HG03060 (cell line): ENCODE results near the gene UBE2H.
A peak's percentile ranks its signal among the peaks of the same experiment; 100 is the strongest.
"Not testable (repeated sequence)": the region's sequence is repeated elsewhere in the genome, so short reads cannot be mapped to it uniquely, and the experiment has no call there.

Experiments used
- ATAC-seq: cut with Tn5 transposase; IDR thresholded peaks from one replicate; pipeline ENCODE4 v1.9.1; 2021; ENCODE audit warnings: low read depth, moderate number of reproducible peaks; ENCODE audit not compliant: unreplicated experiment

UBE2H gene

DNA sequence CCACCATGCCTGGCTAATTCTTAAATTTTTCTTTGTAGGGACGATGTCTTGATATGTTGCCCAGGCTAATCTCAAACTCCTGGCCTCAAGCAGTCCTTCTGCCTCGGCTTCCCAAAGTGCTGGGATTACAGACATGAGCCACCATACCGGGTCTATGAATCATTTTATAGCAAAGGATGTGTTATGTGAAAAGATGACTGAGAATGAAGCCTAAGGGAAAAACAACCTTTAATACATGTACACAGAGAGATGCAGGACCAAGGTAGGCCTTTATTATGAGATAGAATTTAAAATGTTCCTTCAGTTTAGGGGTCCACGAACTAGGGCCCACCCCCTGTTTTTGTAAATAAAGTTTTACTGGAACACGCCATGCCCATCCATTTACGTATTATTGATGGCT, 41.0 kb downstream of the UBE2H start:
- no peak for ATAC-seq

DNA sequence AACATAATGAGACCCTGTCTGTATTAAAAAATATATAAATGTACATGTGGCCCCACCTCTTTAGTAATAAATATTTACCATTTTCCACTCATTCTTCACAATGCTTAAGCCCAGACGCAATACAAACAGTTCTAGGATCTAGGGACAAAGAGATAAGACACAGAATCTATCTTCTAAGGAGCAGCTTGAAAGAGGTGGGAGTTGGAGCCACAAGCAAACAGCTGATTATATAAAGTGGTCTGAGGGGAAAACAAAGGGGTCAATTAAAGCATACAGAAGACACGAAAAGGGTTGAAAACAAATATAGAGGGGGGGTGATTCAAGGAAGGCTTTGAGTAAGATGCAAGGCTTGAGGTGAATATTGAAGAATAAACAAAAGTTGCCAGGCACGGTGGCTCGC, 43.1 kb downstream of the UBE2H start:
- ATAC-seq, result no peak

DNA sequence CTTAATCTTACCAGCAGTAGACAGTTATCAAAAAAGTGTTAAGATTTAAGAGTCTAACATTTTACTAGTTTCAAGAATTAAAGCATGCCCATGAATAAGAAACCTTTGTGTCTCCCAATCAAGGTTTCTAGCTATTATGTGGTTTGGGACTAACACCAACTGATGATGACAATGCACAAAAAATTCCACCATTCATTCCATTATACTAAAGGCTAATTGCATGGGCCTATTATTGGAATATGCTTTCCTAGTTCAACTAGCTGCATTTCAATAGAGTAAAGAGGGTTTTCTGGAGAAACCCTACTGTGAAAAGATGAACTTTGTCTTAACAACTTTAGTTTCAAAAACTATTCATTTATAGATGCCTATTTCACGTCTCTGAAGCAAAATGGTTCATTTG, 44.6 kb downstream of the UBE2H start:
- ATAC-seq, result no peak

DNA sequence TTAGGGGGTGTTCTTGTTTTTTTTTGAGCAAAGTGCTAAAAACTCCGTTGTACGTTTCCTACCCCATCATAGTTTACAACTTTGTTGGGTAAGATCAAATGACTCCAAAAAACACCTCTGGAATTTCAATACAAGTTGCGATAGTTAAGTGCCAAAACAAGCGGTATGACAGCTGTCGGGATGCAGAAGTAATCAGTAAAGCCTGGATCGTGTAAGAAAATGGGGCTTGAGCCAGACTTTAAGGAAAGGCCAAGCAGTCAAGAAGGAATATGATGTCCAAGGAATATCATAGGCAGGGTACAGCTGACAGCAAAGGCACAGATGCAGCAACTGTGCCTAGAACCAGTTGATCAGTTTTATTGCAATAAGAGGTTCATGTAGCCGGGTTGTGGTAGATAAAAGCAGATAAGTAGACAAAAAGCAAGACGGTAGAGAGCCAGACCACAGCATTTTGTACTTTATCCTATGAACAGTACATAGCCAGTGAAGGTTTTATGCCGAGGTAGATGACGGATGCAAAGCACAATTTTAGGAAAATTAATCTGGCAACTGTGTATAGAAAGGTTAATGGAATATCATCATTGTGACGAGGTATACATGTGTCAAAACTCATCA, 45.5 kb downstream of the UBE2H start:
- ATAC-seq, result no peak

DNA sequence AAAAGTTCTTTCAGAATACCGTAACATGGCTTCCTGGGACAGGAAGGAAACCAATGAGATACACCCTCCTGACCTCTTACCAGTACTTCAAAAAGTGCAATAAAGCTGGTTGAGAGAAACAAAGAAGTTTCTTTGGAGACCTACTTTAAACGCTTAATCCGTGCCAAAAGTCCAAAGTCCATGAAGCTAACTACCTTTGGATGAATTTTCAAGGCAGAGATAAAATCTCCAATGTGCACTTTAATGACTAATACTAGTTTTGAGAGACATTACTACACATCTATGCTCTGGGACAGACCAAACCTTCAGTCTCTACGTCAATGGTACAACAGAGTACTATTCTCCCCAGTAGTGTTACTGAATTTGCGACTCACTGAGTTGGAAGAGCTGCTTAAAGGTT, 46.1 kb downstream of the UBE2H start:
- ATAC-seq, result no peak

DNA sequence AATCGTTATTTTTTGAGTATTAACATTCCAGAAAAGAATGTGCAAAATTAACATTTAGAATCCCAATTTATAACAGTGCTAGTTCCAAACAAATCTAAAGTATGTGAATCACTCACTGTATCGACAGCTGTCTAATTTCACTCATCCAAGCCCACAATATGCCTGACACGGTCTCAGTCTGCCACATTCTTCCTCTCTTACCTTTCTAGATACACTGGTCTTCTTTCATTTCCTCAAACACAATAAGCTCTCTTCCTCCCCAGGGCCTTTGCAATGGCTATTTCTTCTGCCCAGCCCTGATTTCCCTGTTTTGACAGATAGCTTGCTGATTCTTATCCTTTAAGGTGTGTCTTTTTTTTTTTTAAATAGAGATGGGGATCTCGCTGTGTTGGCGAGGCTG, 48.8 kb downstream of the UBE2H start:
- peak; percentile 49 for ATAC-seq

DNA sequence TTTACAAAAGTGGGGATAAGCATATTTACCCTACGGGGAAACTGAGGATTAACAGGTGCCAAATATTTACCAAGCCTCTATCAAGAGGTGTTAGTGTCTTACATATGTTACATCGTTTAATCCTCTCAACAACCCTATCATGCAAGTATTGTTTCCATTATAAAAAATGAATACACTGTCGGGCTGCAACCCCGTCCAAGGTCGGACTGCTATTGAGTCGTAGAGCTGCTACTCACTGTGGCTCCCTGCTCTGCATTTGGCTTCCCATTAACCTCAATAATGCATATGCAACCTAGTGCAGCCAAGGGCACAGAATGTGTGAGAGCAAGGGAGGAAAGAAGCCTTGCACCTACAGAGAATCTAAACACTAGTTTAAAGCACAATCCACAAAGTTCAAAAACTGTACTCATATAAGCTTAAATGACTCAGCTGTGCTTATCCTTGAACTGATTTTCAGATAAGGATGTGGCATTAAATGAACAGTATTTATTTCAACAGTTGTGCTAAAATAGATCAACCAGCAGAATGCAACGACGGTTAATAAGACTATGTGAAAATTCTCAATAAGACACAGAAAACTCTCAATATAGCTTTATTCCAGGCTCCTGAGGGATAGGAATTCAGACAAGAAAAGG, 49.9 kb downstream of the UBE2H start:
- ATAC-seq, result no peak

DNA sequence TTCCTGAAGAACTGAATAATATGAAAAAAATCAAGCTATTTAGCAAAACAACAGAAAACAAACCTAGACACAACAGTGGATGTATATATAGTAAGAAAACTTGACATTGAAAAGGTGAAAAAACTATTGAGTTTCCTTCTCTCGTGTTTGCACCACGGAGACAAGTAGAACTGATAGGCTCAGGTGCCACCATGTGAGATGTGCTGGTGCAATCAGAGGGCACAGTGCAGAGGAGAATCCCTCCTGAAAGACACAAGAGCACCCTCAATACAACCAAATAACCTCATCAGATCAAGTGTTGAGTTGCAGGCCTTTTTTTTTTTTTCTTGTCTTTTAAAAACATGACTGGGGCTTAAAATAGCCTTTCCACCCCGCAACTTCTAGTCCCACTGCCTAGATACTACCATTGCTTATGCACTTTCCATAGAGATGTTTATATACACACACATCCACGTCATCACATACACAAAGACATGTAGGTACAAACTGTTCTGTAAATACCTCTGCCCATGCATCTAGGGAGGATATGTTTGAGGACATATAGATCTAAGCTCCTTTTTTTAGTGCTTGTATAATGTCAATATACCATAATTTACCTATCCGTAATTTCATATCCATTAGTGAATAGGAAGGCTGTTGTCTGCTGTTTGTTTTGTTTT, 54.1 kb downstream of the UBE2H start:
- no peak for ATAC-seq

DNA sequence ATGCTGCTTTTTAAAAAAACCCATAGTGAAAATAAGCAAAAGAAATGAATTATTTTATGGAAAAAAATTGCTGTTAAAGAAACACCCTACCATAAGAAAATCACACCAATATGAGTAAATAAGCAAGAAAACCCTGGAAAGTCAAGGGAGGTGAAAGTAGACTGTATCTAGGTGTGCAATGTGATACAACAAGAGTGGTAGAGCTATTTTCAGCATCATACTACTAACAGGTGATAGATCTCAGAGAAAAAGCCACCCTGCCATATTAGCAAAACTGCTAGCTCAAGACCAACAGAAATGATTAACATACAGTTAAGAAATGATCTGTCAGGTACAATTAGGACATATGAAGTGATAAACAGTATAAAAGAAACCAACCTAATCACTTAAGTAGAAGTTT, 54.8 kb downstream of the UBE2H start:
- no peak for ATAC-seq

DNA sequence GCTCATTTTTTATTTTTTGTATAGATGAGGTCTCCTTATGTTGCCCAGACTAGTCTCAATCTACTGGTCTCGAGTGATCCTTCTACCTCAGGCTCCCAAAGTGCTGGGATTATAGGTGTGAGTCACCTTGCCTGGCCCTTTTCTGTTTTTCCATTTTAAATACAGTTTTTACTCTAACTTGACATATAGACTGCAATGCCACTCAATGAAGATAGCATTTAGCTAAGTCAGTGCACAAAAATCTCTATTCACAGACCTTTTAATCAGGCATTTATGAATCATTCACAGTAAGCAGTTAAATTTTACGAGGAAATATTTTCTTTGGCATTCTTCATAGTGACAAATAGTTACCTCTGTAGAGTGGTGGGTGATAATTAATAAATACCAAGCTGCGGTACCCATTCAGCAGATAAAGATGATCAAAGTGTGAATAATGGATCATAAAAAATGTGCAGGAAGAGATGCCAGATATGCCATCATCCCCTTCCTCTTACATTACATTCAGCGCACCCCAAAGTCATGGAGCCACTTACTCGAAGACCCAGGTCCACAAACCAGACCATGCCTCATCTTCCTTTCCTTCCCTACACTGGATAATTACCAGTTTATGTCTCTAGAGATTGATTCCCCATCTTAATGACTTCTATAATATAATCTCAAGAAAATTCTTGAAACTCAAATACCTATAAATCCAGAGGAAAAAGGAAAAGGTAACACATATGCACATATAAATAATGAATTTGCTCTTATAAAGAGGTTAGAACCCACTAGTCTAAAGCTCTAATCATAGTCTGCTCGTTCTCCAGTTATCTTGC, 56.0 kb downstream of the UBE2H start:
- ATAC-seq, result no peak

DNA sequence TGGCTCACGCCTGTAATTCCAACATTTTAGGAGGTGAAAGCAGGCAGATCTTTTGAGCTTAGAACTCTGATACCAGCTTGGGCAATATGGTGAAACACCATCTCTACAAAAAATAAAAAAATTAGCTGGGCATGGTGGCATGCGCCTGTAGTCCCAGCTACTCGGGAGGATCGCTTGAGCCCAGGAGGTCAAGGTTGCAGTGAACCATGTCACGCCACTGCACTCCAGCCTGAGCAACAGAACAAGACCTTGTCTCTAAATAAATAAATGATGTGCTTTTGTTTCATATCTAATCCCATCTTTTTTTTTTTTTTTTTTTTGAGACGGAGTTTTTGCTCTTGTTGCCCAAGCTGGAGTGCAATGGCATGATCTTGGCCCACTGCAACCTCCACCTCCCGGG, 58.6 kb downstream of the UBE2H start:
- not testable (repeated sequence) for ATAC-seq

DNA sequence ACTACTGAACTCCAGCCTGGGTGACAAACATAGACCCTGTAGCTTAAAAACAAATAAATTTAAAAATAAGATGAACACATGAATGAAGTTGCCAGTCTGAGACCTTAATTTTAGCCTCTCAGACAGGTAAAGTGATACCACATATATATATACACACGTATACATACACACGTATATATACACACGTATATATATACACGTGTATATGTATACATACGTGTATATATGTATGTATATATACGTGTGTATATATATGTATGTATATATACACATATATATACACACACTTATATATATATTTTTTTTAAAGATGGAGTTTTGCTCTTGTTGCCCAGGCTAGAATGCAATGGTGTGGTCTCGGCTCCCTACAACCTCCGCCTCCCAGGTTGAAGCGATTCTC, 62.7 kb downstream of the UBE2H start:
- ATAC-seq, result no peak

DNA sequence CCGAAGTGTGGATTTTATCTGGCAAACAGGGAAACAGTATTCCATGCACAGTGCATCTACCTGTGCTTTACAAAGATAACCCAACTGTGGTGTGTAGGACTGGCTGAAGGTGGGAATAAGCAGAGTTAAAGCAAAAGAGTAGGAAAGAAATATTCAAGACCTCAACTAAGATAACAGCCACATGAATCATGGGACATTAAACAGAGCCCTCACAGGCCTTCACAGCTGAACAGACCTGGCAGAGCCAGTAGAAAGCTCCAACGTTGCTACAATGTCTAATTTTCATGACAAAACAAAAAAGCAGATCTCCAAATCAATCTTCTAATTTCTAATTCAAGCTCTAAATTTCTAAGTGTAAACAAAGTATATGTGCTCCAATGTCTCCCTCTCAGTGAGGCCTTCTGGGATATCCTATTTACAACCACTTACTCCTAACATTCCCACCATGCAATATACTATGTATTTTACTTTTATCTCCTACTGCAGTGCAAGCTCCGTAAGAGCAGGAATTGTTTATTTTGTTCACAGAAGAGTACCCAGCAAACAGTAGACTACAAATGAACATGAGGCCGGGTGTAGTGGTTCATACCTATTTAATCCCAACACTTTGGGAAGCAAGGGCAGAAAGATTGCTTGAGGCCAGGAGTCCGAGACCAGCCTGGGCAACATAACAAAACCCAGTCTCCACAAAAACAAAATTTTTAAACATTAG, 63.5 kb downstream of the UBE2H start:
- no peak for ATAC-seq

DNA sequence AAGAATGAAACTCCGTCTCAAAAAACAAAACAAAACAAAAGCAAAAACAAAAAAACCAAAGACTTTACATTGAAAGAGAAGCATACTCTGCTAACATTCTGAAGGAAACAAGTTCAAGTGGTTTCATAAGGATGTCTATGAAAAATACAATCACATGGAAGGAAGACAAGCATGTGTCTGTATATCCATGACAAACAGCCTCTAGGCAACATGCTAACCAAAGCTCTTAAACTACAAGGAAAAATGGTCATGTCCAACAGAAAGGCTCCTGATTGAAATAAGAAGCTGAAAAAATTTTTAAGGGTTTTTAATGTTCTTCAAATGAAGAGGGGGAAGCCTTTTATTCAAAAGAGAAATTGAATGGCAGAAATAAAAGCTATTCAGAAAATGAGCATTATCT, 64.9 kb downstream of the UBE2H start:
- no peak for ATAC-seq

DNA sequence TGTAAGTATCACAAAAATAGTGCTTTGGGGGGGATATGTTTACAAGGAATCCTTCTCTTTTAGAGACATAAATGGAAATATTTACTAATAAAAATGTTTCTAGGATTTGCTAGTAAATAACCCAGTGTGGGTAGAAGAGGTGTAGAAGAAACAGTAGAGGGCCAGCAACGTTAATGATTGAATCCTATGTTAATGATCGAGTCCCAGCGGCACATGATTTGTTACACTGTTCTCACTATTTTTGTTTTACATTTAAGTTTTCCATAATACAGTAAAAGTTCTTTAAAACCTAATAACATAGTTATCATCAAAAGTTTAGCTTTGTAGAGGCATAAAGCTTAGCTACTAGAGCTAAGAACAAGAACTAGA, 66.0 kb downstream of the UBE2H start:
- ATAC-seq, result no peak

DNA sequence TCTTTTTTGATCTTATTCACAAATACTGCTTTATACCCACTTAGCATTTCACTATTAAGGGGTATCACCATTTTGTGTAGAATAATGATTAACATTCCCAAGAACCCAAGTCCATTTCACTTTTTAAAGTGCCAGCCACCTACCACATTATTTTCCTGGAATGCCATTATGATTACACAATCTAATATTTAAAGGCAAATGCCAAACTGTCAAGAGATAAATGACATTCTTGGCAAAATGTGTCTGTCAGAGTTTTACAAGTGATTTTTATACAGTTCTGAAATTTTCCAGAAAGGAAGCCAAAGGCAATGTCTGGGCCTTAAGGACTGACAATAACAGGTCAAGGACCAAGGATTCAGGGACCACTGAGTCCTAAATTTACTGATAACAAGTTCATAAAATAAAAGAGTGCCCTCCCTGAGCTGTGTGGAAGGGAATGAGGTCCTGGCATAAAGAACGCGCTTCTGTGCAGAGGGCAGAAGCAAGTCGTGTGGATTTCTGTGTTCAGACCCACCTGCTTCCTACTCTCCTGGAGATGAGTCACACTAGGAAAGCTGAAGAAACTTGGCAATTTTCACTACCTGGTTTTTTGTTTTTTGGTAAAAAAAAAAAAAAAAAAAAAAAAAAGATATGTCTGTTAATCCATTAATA, 66.5 kb downstream of the UBE2H start:
- ATAC-seq, result no peak

DNA sequence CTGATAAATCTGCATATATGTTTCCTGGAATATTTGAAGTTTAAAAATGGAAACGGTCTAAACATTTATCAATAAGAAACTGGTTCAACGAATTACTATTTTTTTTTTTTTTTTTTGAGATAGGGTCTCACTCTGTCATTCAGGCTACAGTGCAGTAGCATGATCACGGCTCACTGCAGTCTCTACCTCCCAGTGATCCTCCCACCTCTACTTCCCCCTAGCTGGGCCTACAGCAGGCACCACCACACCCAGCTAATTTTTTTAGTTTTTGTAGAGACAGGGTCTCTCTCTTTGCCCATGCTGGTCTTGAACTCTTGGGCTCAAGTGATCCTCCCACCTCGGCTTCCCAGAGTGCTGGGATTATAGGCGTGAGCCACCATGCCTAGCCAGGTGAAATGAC, 68.3 kb downstream of the UBE2H start:
- no peak for ATAC-seq

DNA sequence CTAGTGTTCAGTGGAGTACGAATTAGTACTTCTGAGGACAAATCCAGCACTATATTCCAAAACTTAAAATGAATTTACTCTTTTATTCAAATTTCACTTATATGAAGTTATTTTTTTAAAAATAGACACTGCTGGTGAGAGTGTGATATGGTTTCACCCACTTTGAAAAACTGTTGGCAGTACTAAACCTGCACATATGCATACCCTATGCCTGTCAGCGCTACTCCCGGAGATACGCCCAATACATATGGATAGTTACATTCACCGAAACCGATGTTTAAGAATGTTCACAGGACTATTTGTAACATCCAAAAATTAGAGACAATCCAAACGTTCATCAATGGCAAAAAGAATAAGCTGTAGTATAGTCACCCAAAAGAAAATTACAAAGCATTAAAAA, 69.6 kb downstream of the UBE2H start:
- no peak for ATAC-seq

DNA sequence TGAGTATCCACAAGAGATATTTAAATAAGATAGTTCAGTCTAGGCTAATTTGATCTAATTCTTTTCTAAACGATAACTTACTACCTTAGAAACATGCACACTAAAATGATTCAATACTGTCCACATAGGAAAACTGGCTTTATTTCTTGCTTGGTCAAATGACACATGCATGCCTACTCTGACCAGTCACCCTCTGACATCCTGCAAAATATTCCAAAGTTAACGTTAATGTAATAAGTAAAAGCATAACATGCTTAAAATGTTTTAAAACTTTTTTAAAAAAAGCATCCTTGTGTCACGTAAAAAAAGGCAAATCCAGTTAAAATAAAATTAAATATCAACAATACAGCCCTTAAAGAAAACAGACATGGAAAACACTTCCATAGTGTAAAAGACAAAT, 70.2 kb downstream of the UBE2H start:
- no peak for ATAC-seq

DNA sequence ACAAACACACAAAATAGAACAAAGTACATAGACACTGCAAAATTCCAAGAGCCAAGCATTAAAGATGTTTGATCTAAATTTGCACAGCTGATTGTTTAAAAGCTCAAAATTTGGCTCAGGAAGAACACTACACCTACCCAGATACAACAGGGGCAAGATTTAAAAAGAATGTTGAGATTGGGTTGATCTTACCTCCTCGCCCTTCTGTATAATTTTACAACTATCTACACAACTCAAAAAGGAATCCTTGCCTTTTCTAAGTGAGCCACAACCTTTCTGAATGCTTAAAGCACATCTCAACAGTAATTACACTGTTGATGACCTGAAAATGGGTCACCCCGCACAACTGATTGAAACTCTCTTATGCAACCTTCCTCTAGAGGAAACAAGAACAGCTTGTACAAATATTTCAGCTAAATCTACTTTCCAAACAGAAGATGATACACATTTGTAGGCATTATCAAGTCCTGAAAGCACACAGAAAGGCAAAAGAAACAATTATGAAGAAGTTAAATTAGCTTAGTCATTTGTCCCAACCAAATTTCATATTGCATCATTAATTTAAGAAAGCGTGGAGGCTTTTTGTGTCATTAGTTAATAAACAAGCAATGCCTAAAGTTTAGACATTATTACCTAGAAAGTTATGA, 75.5 kb downstream of the UBE2H start:
- ATAC-seq, result no peak
